Measurements from ENCODE around the gene LIN9.

Gene LIN9

DNA sequence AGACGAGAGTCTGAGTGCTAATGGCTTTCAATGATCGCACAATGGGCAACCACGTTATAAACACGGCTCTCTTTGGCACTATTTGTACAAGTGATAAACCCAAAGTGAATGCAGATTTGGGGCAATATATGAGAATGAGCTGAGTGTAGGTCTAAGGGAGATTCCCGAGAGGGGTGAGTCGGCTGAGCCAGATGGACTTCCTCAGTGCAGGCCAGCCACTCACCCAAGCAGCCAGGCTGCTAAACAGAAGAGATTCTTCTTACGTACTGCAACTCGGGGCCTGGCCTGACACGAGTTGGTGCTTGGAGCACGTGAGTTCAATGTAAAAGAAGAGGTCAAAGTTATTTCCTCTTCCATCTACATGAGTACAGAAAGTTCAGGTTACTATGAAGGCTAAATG lies 91.7 kb downstream of the LIN9 start:
- CTCF ChIA-PET, result interaction anchor here (1.4 to 1.6 kb wide), 2 partner anchors 8 to 16 kb away, joined by 4 read pairs; no protein-coding TSS in a partner anchor

DNA sequence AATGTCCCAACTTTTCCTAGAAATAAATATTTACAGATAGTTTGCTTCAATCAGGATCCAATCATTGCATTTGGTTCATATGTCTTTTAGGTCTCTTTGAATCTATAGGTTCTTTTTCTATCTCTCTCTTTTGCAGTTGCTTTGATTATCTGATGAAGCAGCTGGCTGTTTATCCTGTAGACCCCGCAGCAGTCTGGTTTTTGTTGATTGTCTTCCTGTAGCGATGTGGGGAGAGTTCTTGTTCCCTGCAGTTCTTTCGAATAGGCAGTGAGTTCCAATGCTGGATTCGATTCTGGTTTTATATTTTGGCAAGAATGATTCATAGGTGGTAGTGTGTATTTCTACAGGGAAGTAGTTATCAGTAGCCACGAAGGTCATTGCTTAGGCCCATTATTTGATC lies 92.9 kb downstream of the LIN9 start:
- TF ChIP-seq, protein P1, sequence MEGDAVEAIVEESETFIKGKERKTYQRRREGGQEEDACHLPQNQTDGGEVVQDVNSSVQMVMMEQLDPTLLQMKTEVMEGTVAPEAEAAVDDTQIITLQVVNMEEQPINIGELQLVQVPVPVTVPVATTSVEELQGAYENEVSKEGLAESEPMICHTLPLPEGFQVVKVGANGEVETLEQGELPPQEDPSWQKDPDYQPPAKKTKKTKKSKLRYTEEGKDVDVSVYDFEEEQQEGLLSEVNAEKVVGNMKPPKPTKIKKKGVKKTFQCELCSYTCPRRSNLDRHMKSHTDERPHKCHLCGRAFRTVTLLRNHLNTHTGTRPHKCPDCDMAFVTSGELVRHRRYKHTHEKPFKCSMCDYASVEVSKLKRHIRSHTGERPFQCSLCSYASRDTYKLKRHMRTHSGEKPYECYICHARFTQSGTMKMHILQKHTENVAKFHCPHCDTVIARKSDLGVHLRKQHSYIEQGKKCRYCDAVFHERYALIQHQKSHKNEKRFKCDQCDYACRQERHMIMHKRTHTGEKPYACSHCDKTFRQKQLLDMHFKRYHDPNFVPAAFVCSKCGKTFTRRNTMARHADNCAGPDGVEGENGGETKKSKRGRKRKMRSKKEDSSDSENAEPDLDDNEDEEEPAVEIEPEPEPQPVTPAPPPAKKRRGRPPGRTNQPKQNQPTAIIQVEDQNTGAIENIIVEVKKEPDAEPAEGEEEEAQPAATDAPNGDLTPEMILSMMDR (IDR thresholded peaks at IDR 0.05; ENCODE audit: control extremely low read depth, extremely low read depth, low read depth, missing control alignments), result no peak
- ChIA-PET CTCF (interaction anchor here (1.6 kb wide), 1 partner anchor 15 kb away, joined by 4 read pairs; no protein-coding TSS in a partner anchor), POLR2A (no interaction called here)
- DNase-seq (ENCODE audit: extremely low spot score), result no peak

More for the DNA sequence above, 91.7 kb downstream of the LIN9 start:
- DNase-seq (ENCODE audit: extremely low spot score), result no peak
- TF ChIP-seq, protein P1 (IDR thresholded peaks at IDR 0.05; ENCODE audit: control extremely low read depth, extremely low read depth, low read depth, missing control alignments), result no peak
- POLR2A ChIA-PET, result no interaction called here

DNA sequence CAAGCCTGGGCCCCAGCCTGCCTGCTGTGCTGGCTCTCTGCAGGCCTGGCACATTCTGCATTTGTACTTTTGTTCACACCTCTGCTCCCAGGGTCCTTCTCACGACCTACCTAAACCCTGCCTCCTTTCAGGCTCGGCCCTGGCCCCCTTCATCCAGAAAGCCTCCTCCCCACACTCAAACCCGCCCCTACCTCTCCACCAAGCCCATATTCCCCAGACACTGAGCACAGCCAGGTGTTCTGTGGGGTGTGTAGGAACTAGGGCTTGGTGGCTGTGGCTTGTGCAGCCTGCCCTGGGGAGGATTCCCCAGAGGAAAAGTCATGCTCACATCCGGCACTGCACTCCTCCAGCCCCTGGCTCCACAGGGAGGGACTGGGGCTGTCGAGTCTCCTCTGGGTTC lies 93.7 kb downstream of the LIN9 start:
- TF ChIP-seq, protein P1 (IDR thresholded peaks at IDR 0.05; ENCODE audit: control extremely low read depth, extremely low read depth, low read depth, missing control alignments), result no peak
- POLR2A ChIA-PET, result no interaction called here
- no peak for DNase-seq (ENCODE audit: extremely low spot score)
- CTCF ChIA-PET, result interaction anchor here (1.0 to 1.5 kb wide), 2 partner anchors 15 to 16 kb away, joined by 3 read pairs; no protein-coding TSS in a partner anchor

DNA sequence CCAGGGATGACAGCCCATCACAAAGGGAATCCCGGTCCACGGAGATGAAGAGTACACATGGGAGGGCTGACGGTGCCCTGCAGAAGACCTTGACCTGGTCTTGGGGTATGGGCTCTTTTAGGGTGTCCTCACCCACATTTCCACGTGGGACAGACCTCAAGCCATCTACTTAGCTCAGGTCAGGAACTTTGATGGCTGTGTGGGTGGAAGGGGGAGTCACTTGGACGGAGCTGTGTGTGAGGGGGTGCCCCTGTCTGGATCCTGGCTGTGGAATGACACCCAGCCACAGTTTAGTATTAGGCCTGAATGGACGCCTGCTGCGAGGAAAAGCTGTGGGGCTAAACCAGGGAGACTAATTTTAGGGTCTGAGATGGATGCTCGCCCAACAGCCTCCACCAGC lies 96.4 kb downstream of the LIN9 start:
- TF ChIP-seq, protein P1 (IDR thresholded peaks at IDR 0.05; ENCODE audit: control extremely low read depth, extremely low read depth, low read depth, missing control alignments), result no peak
- ChIA-PET CTCF (interaction anchor here (2.9 to 4.8 kb wide), 2 partner anchors 13 to 88 kb away, joined by 11 to 53 read pairs; no protein-coding TSS in a partner anchor), POLR2A (no interaction called here)
- DNase-seq (ENCODE audit: extremely low spot score), result no peak

DNA sequence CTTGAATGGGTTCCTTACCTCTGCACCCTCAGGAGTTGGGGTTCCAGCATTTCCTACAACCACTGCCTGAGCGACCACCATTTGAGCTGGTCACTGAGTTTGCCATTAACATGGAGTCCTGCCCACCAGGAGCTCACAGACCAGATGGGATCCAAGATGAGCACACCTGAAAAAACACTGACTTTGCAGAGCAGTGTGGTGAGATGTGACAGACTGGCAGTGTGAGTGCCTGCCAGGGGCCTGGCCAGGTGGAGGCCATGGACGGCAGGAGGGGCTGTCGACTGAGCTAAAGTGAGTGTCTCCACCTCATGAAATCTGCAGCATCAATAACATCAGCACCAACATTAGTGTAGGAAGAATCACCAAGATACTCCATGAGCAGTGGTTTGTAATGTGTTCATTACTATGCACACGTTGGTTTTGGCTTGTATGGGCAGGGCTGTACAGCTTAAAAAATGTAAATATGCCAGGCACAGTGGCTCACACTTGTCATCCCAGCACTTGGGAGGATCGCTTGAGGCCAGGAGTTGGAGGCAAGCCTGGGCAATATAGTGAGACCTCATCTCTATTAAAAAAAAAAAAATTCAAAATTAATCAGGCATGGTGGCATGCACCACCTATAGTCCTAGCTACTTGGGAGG lies 97.7 kb downstream of the LIN9 start:
- no peak for DNase-seq (ENCODE audit: extremely low spot score)
- TF ChIP-seq, protein P1 (IDR thresholded peaks at IDR 0.05; ENCODE audit: control extremely low read depth, extremely low read depth, low read depth, missing control alignments), result no peak
- POLR2A ChIA-PET, result no interaction called here
- CTCF ChIA-PET, result interaction anchor here (1.2 to 4.8 kb wide), 5 partner anchors 12 to 224 kb away, joined by 3 to 53 read pairs (median 4); no protein-coding TSS in a partner anchor

DNA sequence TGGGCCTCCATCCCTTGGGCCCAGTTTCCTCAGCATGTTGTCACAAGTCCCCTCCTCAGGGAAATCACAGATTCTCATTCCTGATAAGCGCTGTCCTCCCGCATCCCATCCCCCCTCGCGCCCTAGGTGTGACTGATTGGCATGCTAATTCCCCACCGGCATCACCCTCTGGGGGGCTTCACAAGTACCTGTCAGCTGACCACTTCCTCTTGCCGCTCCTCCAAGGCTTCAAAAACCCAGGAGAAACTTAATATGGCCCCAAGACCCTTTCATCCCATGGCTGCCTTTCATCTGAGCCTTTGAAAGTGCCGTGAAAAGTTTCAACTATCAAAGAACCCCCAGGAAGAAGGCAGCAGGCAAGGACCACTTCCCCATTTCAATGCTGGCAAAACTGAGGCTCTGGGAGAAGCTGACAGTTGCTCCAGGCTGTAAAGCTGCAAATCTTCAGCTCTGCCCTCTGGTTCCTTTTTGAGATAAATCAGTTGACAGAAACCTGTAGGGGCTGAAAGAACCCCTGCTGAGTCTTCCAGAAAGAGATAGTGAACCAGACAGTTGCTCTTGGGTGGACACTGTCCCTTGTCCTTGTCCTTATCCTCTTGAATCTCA lies 98.3 kb downstream of the LIN9 start:
- CTCF ChIA-PET, result interaction anchor here (1.2 to 4.8 kb wide), 5 partner anchors 11 to 223 kb away, joined by 3 to 53 read pairs (median 4); no protein-coding TSS in a partner anchor
- TF ChIP-seq, protein P1 (IDR thresholded peaks at IDR 0.05; ENCODE audit: control extremely low read depth, extremely low read depth, low read depth, missing control alignments), result no peak
- POLR2A ChIA-PET, result no interaction called here
- no peak for DNase-seq (ENCODE audit: extremely low spot score)

Data from GM10248 (cell line).